ENCODE measurements around the gene CARD9. TPM values are rescaled to one million over a fixed set of nuclear protein-coding genes. Genes with fewer than 3 reads are reported as not detected.

Gene CARD9
- total RNA-seq, 1 donor from 2014 or later, result 10.0 TPM

- H3K4me3 ChIP-seq, result no peak overlapping the region
- ATAC-seq, result no peak
- intact Hi-C loops (cut with DNase I), result no loop called here
Measured at GRCh38 chr9:136359774-136360718, 13.4 kb downstream of the CARD9 start.

GRCh38 chr9:136358888-136359287 lies 14.6 kb downstream of the CARD9 start:
- intact Hi-C loops (cut with DNase I), result no loop called here
- no peak overlapping the region for H3K4me3 ChIP-seq
- H3K36me3 ChIP-seq, result peaks cover 4% of the 10 kb centered on the region
- no peaks in the 10 kb centered on the region for H3K27me3 ChIP-seq
- no peaks in the 10 kb centered on the region for H3K9me3 ChIP-seq
- peaks cover 8% of the 10 kb centered on the region for H3K4me1 ChIP-seq
- DNase-seq (no peak), ATAC-seq (no peak)
- no peak for TF ChIP-seq CTCF (IDR thresholded peaks at IDR 0.05)
- H3K27ac ChIP-seq, result no peak overlapping the region

More at GRCh38 chr9:136359774-136360718, 13.4 kb downstream of the CARD9 start:
- TF ChIP-seq CTCF (IDR thresholded peaks at IDR 0.05), result no peak
- H3K27ac ChIP-seq, result no peak overlapping the region
- no peak for DNase-seq
- H3K27me3 ChIP-seq, result no peaks in the 10 kb centered on the region
- H3K9me3 ChIP-seq, result no peaks in the 10 kb centered on the region
- H3K4me1 ChIP-seq, result peaks cover 12% of the 10 kb centered on the region
- H3K36me3 ChIP-seq, result peaks cover 4% of the 10 kb centered on the region

- intact Hi-C loops (cut with DNase I), result no loop called here
- no peaks in the 10 kb centered on the region for H3K27me3 ChIP-seq
- H3K27ac ChIP-seq, result no peak overlapping the region
- peaks cover 6% of the 10 kb centered on the region for H3K4me1 ChIP-seq
- H3K9me3 ChIP-seq, result no peaks in the 10 kb centered on the region
- H3K36me3 ChIP-seq, result peaks cover 4% of the 10 kb centered on the region
- TF ChIP-seq CTCF (IDR thresholded peaks at IDR 0.05), result no peak
- no peak overlapping the region for H3K4me3 ChIP-seq
- no peak for ATAC-seq
- DNase-seq, result no peak
Measured at GRCh38 chr9:136358016-136358415, 15.5 kb downstream of the CARD9 start.

GRCh38 chr9:136357202-136357725 lies 16.2 kb downstream of the CARD9 start:
- Histone ChIP-seq H3K36me3 (peaks cover 4% of the 10 kb centered on the region), H3K27me3 (no peaks in the 10 kb centered on the region), H3K4me1 (no peaks in the 10 kb centered on the region), H3K4me3 (no peak overlapping the region), H3K27ac (no peak overlapping the region), H3K9me3 (no peaks in the 10 kb centered on the region)
- no peak for ATAC-seq
- no peak for DNase-seq
- no peak for TF ChIP-seq CTCF (IDR thresholded peaks at IDR 0.05)
- intact Hi-C loops (cut with DNase I), result no loop called here

- no peak overlapping the region for H3K4me3 ChIP-seq
- DNase-seq (no peak), ATAC-seq (no peak)
- no peaks in the 10 kb centered on the region for H3K27me3 ChIP-seq
- intact Hi-C loops (cut with DNase I), result no loop called here
- H3K36me3 ChIP-seq, result peaks cover 4% of the 10 kb centered on the region
- TF ChIP-seq CTCF (IDR thresholded peaks at IDR 0.05), result no peak
- H3K9me3 ChIP-seq, result no peaks in the 10 kb centered on the region
- no peaks in the 10 kb centered on the region for H3K4me1 ChIP-seq
- H3K27ac ChIP-seq, result no peak overlapping the region
Measured at GRCh38 chr9:136355616-136356557, 17.6 kb downstream of the CARD9 start.

Measured in upper lobe of right lung (tissue), 1 donor.